Thymus (tissue), 11 donors: Measurements from ENCODE around the gene STK24. TPM values are rescaled to one million over a fixed set of nuclear protein-coding genes. Genes with fewer than 3 reads are reported as not detected.

Source experiments
- DNase-seq, 9 donors: peaks; one replicate each; pipeline ENCODE4 v3.0.0-alpha.2; 2013; ENCODE audit warnings: low spot score in 9 of 9, low read depth in 6 of 9, missing footprints in 1 of 9
- H3K27ac ChIP-seq, 2 donors: one replicate each; pipeline ENCODE4 v1.5.1; 2013; ENCODE audit warnings: control low read depth in 1 of 2, low read depth in 1 of 2, low read length in 1 of 2, mild to moderate bottlenecking in 1 of 2, moderate library complexity in 1 of 2
- H3K27me3 ChIP-seq, 2 donors: one replicate each; pipeline ENCODE4 v1.5.1; 2013; ENCODE audit warnings: low read length in 1 of 2; ENCODE audit not compliant: control insufficient read depth in 2 of 2, insufficient read depth in 1 of 2
- H3K36me3 ChIP-seq, 2 donors: one replicate each; pipeline ENCODE4 v1.5.1; 2013; ENCODE audit warnings: low read length in 1 of 2, mild to moderate bottlenecking in 1 of 2, moderate library complexity in 1 of 2; ENCODE audit not compliant: control insufficient read depth in 2 of 2, insufficient read depth in 2 of 2
- H3K4me1 ChIP-seq, 2 donors: one replicate each; pipeline ENCODE4 v1.5.1; 2013; ENCODE audit warnings: low read length in 2 of 2; ENCODE audit not compliant: control insufficient read depth in 2 of 2, insufficient read depth in 2 of 2
- H3K4me3 ChIP-seq, 2 donors: one replicate each; pipeline ENCODE4 v1.5.1; 2013; ENCODE audit warnings: low read length in 2 of 2, control low read depth in 1 of 2, mild to moderate bottlenecking in 1 of 2
- H3K9me3 ChIP-seq, 2 donors: one replicate each; pipeline ENCODE4 v1.5.1; 2013; ENCODE audit warnings: low read length in 1 of 2, mild to moderate bottlenecking in 1 of 2; ENCODE audit not compliant: control insufficient read depth in 2 of 2, insufficient read depth in 1 of 2
- WGBS: extraction: QIAGEN DNeasy Blood & Tissue Kit; methylation state at CpG from one replicate; pipeline ENCODE4 v1.1.7; 2013; 5-methylcytosine and 5-hydroxymethylcytosine counted together
- polyA plus RNA-seq: library from polyadenylated mRNA; stranded (reverse); fragments of 200-250 nt; gene quantifications from one replicate; pipeline ENCODE4 v1.2.3, GENCODE V29; 2013
- total RNA-seq: library from RNA; stranded (reverse); fragments of 120-200 nt; gene quantifications from one replicate; pipeline ENCODE4 v1.2.4, GENCODE V29; 2013
- donor health status: healthy.

The STK24 gene
- total and polyA plus RNA-seq, 2 donors = 52.7 to 62.4 TPM

GRCh38 chr13:98429977-98430736 is 146.8 kb downstream of the STK24 start:
- DNase-seq = no peak
- Histone ChIP-seq H3K9me3 (no peaks in the 10 kb centered on the region), H3K36me3 (no peaks in the 10 kb centered on the region)

GRCh38 chr13:98429531-98429930 is 147.4 kb downstream of the STK24 start:
- Histone ChIP-seq H3K27me3 (no peaks in the 10 kb centered on the region), H3K4me3 (no peak overlapping the region), H3K27ac (no peak overlapping the region), H3K36me3 (no peaks in the 10 kb centered on the region), H3K4me1 (no peaks in the 10 kb centered on the region), H3K9me3 (no peaks in the 10 kb centered on the region)
- no peak for DNase-seq
- 97% methylated on average over 7 of the region's 7 CpGs for WGBS

More at GRCh38 chr13:98429977-98430736, 146.8 kb downstream of the STK24 start:
- Histone ChIP-seq H3K27ac (no peak overlapping the region), H3K4me1 (no peaks in the 10 kb centered on the region), H3K4me3 (no peak overlapping the region), H3K27me3 (no peaks in the 10 kb centered on the region)
- WGBS = 64% methylated on average over 11 of the region's 11 CpGs

DNA sequence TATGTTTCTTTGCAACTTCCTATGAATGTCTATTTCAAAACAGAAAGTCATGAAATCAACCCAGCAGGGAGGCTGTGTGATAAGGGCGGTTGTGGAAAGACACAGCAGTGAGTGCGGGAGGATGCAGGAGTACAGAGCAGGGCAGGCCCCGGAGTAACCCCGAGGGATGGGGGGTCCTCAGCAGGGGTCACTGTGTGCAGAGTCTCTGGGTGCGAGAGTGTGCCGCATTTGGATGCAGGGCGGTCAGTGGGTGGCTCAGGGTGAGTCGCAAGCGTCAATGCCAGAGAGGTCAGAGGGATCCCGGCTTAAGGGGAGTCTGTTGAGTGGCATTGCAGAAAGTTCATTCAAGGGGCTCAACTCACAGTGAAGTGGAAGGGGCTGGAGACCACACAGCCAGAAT is 147.8 kb downstream of the STK24 start:
- 87% methylated on average over 10 of the region's 10 CpGs for WGBS
- Histone ChIP-seq H3K36me3 (no peaks in the 10 kb centered on the region), H3K27ac (no peak overlapping the region), H3K27me3 (no peaks in the 10 kb centered on the region), H3K4me3 (no peak overlapping the region), H3K4me1 (no peaks in the 10 kb centered on the region), H3K9me3 (no peaks in the 10 kb centered on the region)
- DNase-seq = no peak

DNA sequence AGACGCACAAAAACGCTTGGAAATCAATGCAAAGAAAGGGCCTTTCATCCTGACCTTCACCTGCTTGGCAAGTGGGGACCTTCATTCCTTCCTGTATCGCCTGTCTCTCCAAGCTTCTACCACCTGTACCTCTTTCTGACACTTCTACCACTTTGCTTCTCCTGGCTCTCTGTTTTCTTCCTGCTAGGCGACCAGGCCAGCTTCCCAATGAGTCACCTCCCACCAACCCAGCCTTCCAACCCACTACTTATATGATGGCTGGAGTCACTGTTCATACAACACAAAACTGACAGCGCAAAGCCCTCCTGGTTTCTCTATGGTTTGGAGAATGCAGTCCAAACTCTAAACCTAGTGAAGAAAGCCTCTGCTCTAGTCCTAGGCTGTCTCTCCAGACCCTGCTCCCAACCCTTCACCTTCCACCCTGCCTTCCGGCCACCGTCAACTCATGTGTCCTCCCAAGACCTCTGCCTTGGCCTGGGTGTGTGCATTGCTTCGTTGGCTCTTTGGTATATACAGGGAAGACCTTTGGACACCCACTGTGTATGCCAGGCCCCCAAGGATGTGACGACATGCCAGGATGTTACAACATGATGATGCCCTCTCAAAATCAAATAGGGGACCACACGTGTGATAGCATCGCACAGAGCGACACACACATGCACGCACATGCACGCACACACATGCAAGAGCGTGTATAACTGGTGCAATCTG is 148.5 kb downstream of the STK24 start:
- 97% methylated on average over 15 of the region's 15 CpGs for WGBS
- peaks cover 0 to 3% of the 10 kb centered on the region in 2 donors for H3K9me3 ChIP-seq
- no peak overlapping the region for H3K4me3 ChIP-seq
- H3K27ac ChIP-seq = no peak overlapping the region
- H3K27me3 ChIP-seq = no peaks in the 10 kb centered on the region
- no peak for DNase-seq
- no peaks in the 10 kb centered on the region for H3K36me3 ChIP-seq
- H3K4me1 ChIP-seq = no peaks in the 10 kb centered on the region

GRCh38 chr13:98427331-98427995 is 149.4 kb downstream of the STK24 start:
- WGBS = 96% methylated on average over 13 of the region's 13 CpGs
- DNase-seq = no peak

DNA sequence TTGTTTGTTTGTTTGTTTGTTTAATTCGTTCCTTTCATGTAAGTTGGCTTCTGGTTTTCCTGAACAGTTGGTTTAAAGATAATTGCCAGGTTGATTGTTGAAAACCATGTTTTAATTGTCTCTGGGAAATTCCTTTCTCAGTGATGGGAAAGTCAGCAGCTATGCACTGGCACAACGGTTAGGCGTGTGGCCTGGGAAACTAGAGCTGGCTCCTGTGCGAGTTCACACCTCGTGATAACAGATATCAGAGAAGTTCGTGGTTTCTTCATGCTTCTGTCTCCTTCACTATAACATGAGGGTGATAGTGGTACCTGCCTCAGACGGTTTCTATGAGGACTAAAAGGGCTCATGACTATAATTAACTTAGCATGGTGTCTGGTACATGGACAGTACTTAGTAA is 153.5 kb downstream of the STK24 start:
- Histone ChIP-seq H3K4me1 (no peaks in the 10 kb centered on the region), H3K4me3 (no peak overlapping the region), H3K9me3 (peaks cover 0 to 3% of the 10 kb centered on the region in 2 donors), H3K36me3 (no peaks in the 10 kb centered on the region), H3K27me3 (no peaks in the 10 kb centered on the region), H3K27ac (no peak overlapping the region)
- no peak for DNase-seq
- WGBS = 88% methylated on average over 7 of the region's 7 CpGs

More at GRCh38 chr13:98427331-98427995, 149.4 kb downstream of the STK24 start:
- peaks cover 0 to 3% of the 10 kb centered on the region in 2 donors for H3K9me3 ChIP-seq
- H3K27me3 ChIP-seq = no peaks in the 10 kb centered on the region
- no peak overlapping the region for H3K27ac ChIP-seq
- no peaks in the 10 kb centered on the region for H3K36me3 ChIP-seq
- no peaks in the 10 kb centered on the region for H3K4me1 ChIP-seq
- no peak overlapping the region for H3K4me3 ChIP-seq

- H3K27ac ChIP-seq = no peak overlapping the region
- peaks cover 0 to 7% of the 10 kb centered on the region in 2 donors for H3K9me3 ChIP-seq
- no peak overlapping the region for H3K4me3 ChIP-seq
- no peaks in the 10 kb centered on the region for H3K36me3 ChIP-seq
- DNase-seq = no peak
- 97% methylated on average over 9 of the region's 9 CpGs for WGBS
- H3K4me1 ChIP-seq = no peaks in the 10 kb centered on the region
- H3K27me3 ChIP-seq = no peaks in the 10 kb centered on the region
Observed at GRCh38 chr13:98422046-98422445, 154.9 kb downstream of the STK24 start.

DNA sequence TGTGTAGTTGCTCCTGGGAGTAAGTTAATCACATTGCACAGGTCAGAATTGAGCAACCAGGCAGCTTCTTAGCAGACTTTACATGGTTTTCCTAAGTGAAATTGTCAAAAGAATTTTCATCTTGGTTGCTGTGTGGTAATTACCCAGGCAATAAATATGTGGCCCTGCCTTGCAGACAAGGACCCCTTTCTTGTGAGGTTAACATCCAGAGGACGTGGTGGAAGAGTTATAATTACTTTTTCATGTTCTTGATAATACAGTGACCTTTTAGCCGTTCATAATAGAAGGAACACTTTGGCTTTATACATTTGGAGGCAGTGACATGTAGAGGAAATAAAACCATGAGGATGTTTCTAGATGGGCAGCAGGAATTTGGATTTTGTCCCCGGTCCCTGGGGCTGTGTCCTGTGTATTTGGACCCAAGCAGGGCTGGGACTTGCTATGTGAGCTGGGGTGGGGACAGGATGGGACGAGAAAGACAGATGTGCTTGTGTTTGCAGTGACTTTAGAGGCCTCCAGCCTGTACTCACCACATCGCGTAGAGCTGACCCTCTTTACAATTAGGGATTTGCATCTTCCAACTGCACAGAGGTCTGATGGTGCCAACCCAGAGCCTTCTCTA is 156.2 kb downstream of the STK24 start:
- no peaks in the 10 kb centered on the region for H3K36me3 ChIP-seq
- H3K27ac ChIP-seq = no peak overlapping the region
- WGBS = 95% methylated on average over 6 of the region's 6 CpGs
- peaks cover 0 to 7% of the 10 kb centered on the region in 2 donors for H3K9me3 ChIP-seq
- no peak overlapping the region for H3K4me3 ChIP-seq
- no peak for DNase-seq
- H3K4me1 ChIP-seq = peaks cover 0 to 7% of the 10 kb centered on the region in 2 donors
- no peaks in the 10 kb centered on the region for H3K27me3 ChIP-seq
